SK-N-SH (cell line): ENCODE data around the gene CYP27B1. TPM values are rescaled to one million over a fixed set of nuclear protein-coding genes. Genes with fewer than 3 reads are reported as not detected.
A peak's percentile ranks its signal among the peaks of the same experiment; 100 is the strongest.

Source experiments
- CTCF ChIA-PET: fragments of 300-600, 350-600 bp; formaldehyde crosslinking; extraction: SDS; loops from one replicate; lab custom pipeline; 2021; lab: Yijun Ruan, JAX
- POLR2A ChIA-PET: fragments of 350-600 bp; sonication (Branson Sonifier 250); formaldehyde crosslinking; extraction: SDS; loops from one replicate; lab custom pipeline; 2020; ENCODE audit warnings: antibody characterized with exemption, inconsistent platforms; lab: Yijun Ruan, JAX
- DNase-seq: peaks from one replicate; pipeline ENCODE4 v3.0.0; 2012
- H2AFZ ChIP-seq: fragments of 200-600 bp; sonication (generic); 2 replicates; pipeline ENCODE4 v1.8.1; 2016; ENCODE audit warnings: antibody characterized with exemption, mild to moderate bottlenecking, low read depth
- H3F3A ChIP-seq: fragments of 200-600 bp; sonication (generic); replicated peaks from 2 replicates; pipeline ENCODE3; 2016; ENCODE audit warnings: antibody characterized with exemption, mild to moderate bottlenecking; ENCODE audit not compliant: insufficient read depth
- H3K27ac ChIP-seq, 2 experiments: fragments of 200-500 bp in 1 of 2; fragments of 200-600 bp in 1 of 2; sonication (Bioruptor generic) in 1 of 2; sonication (generic), shearing (Covaris generic) in 1 of 2; 2 replicates each; pipeline versions ENCODE4 v1.5.1 to v1.6.1; 2014 to 2016; ENCODE audit warnings: low read depth in 2 of 2, inconsistent platforms in 1 of 2, low read length in 1 of 2, mild to moderate bottlenecking in 1 of 2, mixed read lengths in 1 of 2
- H3K27me3 ChIP-seq: fragments of 200-600 bp; sonication (generic), shearing (Covaris generic); 2 replicates; pipeline ENCODE4 v1.6.1; 2016; ENCODE audit warnings: mixed run types; ENCODE audit not compliant: insufficient read depth
- H3K36me3 ChIP-seq, 2 experiments: fragments of 200-500 bp in 1 of 2; fragments of 200-600 bp in 1 of 2; sonication (Bioruptor generic) in 1 of 2; sonication (generic) in 1 of 2; replicated peaks in 1 of 2; 2 replicates each; pipeline versions ENCODE3 to v1.5.1; 2014 to 2016; ENCODE audit warnings: low read length in 1 of 2, mild to moderate bottlenecking in 1 of 2; ENCODE audit not compliant: insufficient read depth in 2 of 2, control insufficient read depth in 1 of 2
- H3K4me1 ChIP-seq, 2 experiments: fragments of 200-500 bp in 1 of 2; fragments of 200-600 bp in 1 of 2; sonication (Bioruptor generic) in 1 of 2; sonication (generic), shearing (Covaris generic) in 1 of 2; 2 replicates each; pipeline versions ENCODE4 v1.5.1 to v1.6.1; 2014 to 2016; ENCODE audit warnings: low read depth in 1 of 2, low read length in 1 of 2, mixed run types in 1 of 2; ENCODE audit not compliant: insufficient read depth in 2 of 2, control insufficient read depth in 1 of 2
- H3K4me2 ChIP-seq: fragments of 200-600 bp; sonication (generic), shearing (Covaris generic); 2 replicates; pipeline ENCODE4 v1.6.1; 2017; ENCODE audit warnings: mixed run types
- H3K4me3 ChIP-seq, 2 experiments: fragments of 200-500 bp in 1 of 2; fragments of 200-600 bp in 1 of 2; sonication (Bioruptor generic) in 1 of 2; sonication (generic), shearing (Covaris generic) in 1 of 2; 2 replicates each; pipeline versions ENCODE4 v1.5.1 to v1.8.1; 2014 to 2016; ENCODE audit warnings: low read depth in 2 of 2, inconsistent platforms in 1 of 2, low read length in 1 of 2, mild to moderate bottlenecking in 1 of 2, mixed read lengths in 1 of 2, moderate library complexity in 1 of 2
- H3K79me2 ChIP-seq: fragments of 200-600 bp; sonication (generic); 2 replicates; pipeline ENCODE4 v1.8.1; 2017; ENCODE audit warnings: mild to moderate bottlenecking; ENCODE audit not compliant: insufficient read depth
- H3K9ac ChIP-seq: fragments of 200-600 bp; sonication (generic); 2 replicates; pipeline ENCODE4 v1.6.1; 2017; ENCODE audit warnings: mixed run types
- H3K9me2 ChIP-seq: fragments of 200-600 bp; sonication (generic); 2 replicates; pipeline ENCODE4 v1.6.1; 2017; ENCODE audit warnings: mixed run types
- H3K9me3 ChIP-seq: fragments of 200-600 bp; sonication (generic); 2 replicates; pipeline ENCODE4 v1.6.1; 2017; ENCODE audit warnings: mixed run types, mild to moderate bottlenecking, moderate library complexity
- H4K20me1 ChIP-seq: fragments of 200-600 bp; sonication (generic); 2 replicates; pipeline ENCODE4 v1.6.1; 2017; ENCODE audit warnings: mild to moderate bottlenecking, mixed run types; ENCODE audit not compliant: insufficient read depth
- IRF3 ChIP-seq: fragments of 150-350 bp; IDR thresholded peaks from 2 replicates; pipeline ENCODE4 v1.6.1; 2016; ENCODE audit warnings: mild to moderate bottlenecking, low read depth, low read length
- NRF1 ChIP-seq: IDR thresholded peaks from 2 replicates; pipeline ENCODE4 v1.6.1; 2012; ENCODE audit warnings: low read depth, mild to moderate bottlenecking, low read length
- RAD21 ChIP-seq: IDR thresholded peaks from 2 replicates; pipeline ENCODE4 v1.6.1; 2012; ENCODE audit warnings: mild to moderate bottlenecking, low read length
- REST ChIP-seq: IDR thresholded peaks from 2 replicates; pipeline ENCODE4 v1.6.1; 2012; ENCODE audit warnings: mild to moderate bottlenecking, low read depth, low read length, moderate library complexity
- WGBS: methylation state at CpG from one replicate; pipeline ENCODE4 v1.1.6; 2017; ENCODE audit warnings: low lambda C conversion rate; 5-methylcytosine and 5-hydroxymethylcytosine counted together
- polyA plus RNA-seq, 3 experiments: library from polyadenylated mRNA; depleted of rRNA; stranded (reverse); fragments of >200 nt; gene quantifications; 2 replicates each; pipeline ENCODE4 v1.2.3, GENCODE V29; 2012
- TF ChIP-seq, protein P1 (sequence below): fragments of 200-600 bp; sonication (generic); IDR thresholded peaks from 2 replicates; pipeline ENCODE4 v1.6.1; 2017; ENCODE audit warnings: antibody characterized with exemption, mild to moderate bottlenecking, moderate library complexity
- TF ChIP-seq, protein P2 (sequence below): IDR thresholded peaks from 2 replicates; pipeline ENCODE4 v1.4.0; 2012; ENCODE audit warnings: low read depth, borderline replicate concordance

CYP27B1 gene
- polyA plus RNA-seq, 1 of the 3 experiments (the other 2 are of a cell fraction): 1.7 TPM

DNA sequence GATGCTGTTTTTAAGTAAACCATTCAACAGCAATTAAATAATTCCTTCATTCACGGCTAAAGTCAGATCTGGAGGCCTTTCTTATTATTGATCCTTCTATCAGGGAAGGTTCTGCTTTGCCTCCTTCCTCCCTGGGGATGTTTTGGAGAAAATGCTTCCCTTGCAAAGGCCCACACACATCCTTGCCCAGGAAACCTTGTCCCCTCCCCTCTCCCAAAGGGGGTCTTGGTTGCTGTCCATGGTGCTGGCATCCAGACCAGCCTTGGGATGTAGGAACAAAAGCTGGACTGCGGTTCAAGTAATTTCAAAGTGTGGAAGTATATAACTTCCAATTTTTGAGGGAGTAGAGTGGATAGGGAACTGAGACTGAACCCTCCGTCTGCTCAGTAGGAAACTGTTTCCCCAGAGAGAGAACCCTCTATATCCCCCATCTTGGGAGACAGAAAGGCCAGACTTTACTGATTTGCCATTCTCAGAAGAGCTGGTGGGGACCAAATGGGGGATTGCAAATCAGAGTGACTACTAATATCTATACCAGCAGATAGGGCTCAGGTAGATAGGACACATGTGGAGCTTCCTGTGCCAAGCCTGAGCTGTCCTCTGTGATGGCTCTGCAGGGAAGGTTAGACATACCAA is 6.4 kb downstream of the CYP27B1 start:
- Histone ChIP-seq H3K27me3 (no peaks in the 10 kb centered on the region; the same call in 1 of the 2 replicates), H3K4me2 (no peak overlapping the region), H2AFZ (no peak overlapping the region), H3K9ac (no peak overlapping the region), H3K9me2 (no peaks in the 10 kb centered on the region), H3K27ac (no peak overlapping the region), H3K4me3 (no peak overlapping the region), H3F3A (peaks cover 11% of the 10 kb centered on the region), H3K9me3 (no peaks in the 10 kb centered on the region), H4K20me1 (peaks cover 7% of the 10 kb centered on the region), H3K4me1 (peaks cover 0 to 18% of the 10 kb centered on the region in 2 experiments; a peak in 2 of 4 replicates), H3K79me2 (no peaks in the 10 kb centered on the region; the same call in 1 of the 2 replicates)
- 82% methylated on average over 3 of the region's 3 CpGs for WGBS
- ChIA-PET POLR2A (no interaction called here), CTCF (interaction anchor here (1.3 to 2.0 kb wide), 5 partner anchors 7 to 41 kb away, joined by 3 to 10 read pairs (median 8); partner anchors contain the start of gene TSFM)
- no peak for DNase-seq
- TF ChIP-seq NRF1 (no peak), REST (peak; percentile 96)
- TF ChIP-seq, all 33 proteins: peak for 1
- peaks cover 3 to 20% of the 10 kb centered on the region in 2 experiments for H3K36me3 ChIP-seq

- H3K4me2 ChIP-seq: no peak overlapping the region
- CTCF ChIA-PET: interaction anchor here (0.6 to 2.0 kb wide), 15 partner anchors 8 to 176 kb away, joined by 3 to 11 read pairs (median 3); partner anchors contain the start of genes TSFM and TSPAN31
- H3K27ac ChIP-seq: no peak overlapping the region
- peaks cover 0 to 12% of the 10 kb centered on the region in 2 experiments; a peak in 2 of 4 replicates for H3K4me1 ChIP-seq
- WGBS: 26% methylated on average over 3 of the region's 3 CpGs
- no peaks in the 10 kb centered on the region for H3K9me3 ChIP-seq
- H3K4me3 ChIP-seq: no peak overlapping the region
- H4K20me1 ChIP-seq: peaks cover 7% of the 10 kb centered on the region
- no peak overlapping the region for H3K9ac ChIP-seq
- H3K27me3 ChIP-seq: no peaks in the 10 kb centered on the region
- DNase-seq: peak; percentile 66
- H3F3A ChIP-seq: peaks cover 11% of the 10 kb centered on the region
- POLR2A ChIA-PET: interaction anchor here (0.5 to 1.4 kb wide), 3 partner anchors 9 to 13 kb away, joined by 3 to 5 read pairs (median 3); partner anchors contain the start of genes EEF1AKMT3 and METTL1
- H3K36me3 ChIP-seq: peaks cover 3 to 20% of the 10 kb centered on the region in 2 experiments
- no peak overlapping the region for H2AFZ ChIP-seq
- no peaks in the 10 kb centered on the region for H3K9me2 ChIP-seq
- H3K79me2 ChIP-seq: no peaks in the 10 kb centered on the region; the same call in 1 of the 2 replicates
- TF ChIP-seq RAD21: 0 out of 2 replicates have a peak, but pooled peaks have one; percentile 9
- TF ChIP-seq, protein P1, sequence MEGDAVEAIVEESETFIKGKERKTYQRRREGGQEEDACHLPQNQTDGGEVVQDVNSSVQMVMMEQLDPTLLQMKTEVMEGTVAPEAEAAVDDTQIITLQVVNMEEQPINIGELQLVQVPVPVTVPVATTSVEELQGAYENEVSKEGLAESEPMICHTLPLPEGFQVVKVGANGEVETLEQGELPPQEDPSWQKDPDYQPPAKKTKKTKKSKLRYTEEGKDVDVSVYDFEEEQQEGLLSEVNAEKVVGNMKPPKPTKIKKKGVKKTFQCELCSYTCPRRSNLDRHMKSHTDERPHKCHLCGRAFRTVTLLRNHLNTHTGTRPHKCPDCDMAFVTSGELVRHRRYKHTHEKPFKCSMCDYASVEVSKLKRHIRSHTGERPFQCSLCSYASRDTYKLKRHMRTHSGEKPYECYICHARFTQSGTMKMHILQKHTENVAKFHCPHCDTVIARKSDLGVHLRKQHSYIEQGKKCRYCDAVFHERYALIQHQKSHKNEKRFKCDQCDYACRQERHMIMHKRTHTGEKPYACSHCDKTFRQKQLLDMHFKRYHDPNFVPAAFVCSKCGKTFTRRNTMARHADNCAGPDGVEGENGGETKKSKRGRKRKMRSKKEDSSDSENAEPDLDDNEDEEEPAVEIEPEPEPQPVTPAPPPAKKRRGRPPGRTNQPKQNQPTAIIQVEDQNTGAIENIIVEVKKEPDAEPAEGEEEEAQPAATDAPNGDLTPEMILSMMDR: peak; percentile 59
- TF ChIP-seq IRF3: no peak
- TF ChIP-seq, protein P2, sequence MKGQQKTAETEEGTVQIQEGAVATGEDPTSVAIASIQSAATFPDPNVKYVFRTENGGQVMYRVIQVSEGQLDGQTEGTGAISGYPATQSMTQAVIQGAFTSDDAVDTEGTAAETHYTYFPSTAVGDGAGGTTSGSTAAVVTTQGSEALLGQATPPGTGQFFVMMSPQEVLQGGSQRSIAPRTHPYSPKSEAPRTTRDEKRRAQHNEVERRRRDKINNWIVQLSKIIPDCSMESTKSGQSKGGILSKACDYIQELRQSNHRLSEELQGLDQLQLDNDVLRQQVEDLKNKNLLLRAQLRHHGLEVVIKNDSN: no peak
Observed at GRCh38 chr12:57759360-57759980, 7.4 kb downstream of the CYP27B1 start.
